Transverse colon (tissue), 4 donors: ENCODE results near the gene SCD5. TPM values are rescaled to one million over a fixed set of nuclear protein-coding genes. Genes with fewer than 3 reads are reported as not detected.

ENCODE experiments used
- DNase-seq: peaks from one replicate; pipeline ENCODE4 v3.0.0-alpha.2; 2019
- H3K27ac ChIP-seq, 4 donors: fragments of 200-600 bp; sonication (generic); 2 replicates each; pipeline ENCODE4 v1.5.1; 2016 to 2018; ENCODE audit warnings: inconsistent platforms in 4 of 4
- H3K27me3 ChIP-seq: fragments of 200-600 bp; sonication (generic); 2 replicates; pipeline ENCODE4 v1.5.1; 2017; ENCODE audit warnings: inconsistent platforms
- H3K36me3 ChIP-seq, 4 donors: fragments of 200-600 bp; sonication (generic); 2 replicates each; pipeline ENCODE4 v1.5.1; 2017 to 2019; ENCODE audit warnings: inconsistent platforms in 4 of 4
- H3K4me1 ChIP-seq, 4 donors: fragments of 200-600 bp; sonication (generic); 2 replicates each; pipeline ENCODE4 v1.5.1; 2017 to 2020; ENCODE audit warnings: inconsistent platforms in 4 of 4
- H3K4me3 ChIP-seq, 4 donors: fragments of 200-600 bp; sonication (generic); 1 replicate in 1 of 4; 2 replicates in 3 of 4; pipeline versions ENCODE4 v1.5.1 to v1.6.1; 2017 to 2019; ENCODE audit warnings: inconsistent platforms in 4 of 4
- H3K9me3 ChIP-seq, 2 donors: fragments of 200-600 bp; sonication (generic); 2 replicates each; pipeline ENCODE4 v1.5.1; 2017 to 2019; ENCODE audit warnings: inconsistent platforms in 2 of 2
- EP300 ChIP-seq: sonication (generic); formaldehyde crosslinking; IDR thresholded peaks from one replicate; pipeline ENCODE4 v1.6.1; 2017; ENCODE audit warnings: antibody characterized with exemption, low read depth
- POLR2A ChIP-seq: fragments of 450-650 bp; IDR thresholded peaks from one replicate; pipeline ENCODE4 v1.6.1; 2016; ENCODE audit warnings: antibody characterized with exemption, mild to moderate bottlenecking, moderate library complexity
- POLR2AphosphoS5 ChIP-seq, 3 donors: sonication (generic); formaldehyde crosslinking; IDR thresholded peaks; one replicate each; pipeline ENCODE4 v1.6.1; 2016; ENCODE audit warnings: antibody characterized with exemption in 3 of 3
- WGBS, 2 donors: methylation state at CpG; one replicate each; pipeline ENCODE4 v1.1.5; 2018; ENCODE audit warnings: low coverage in 1 of 2; 5-methylcytosine and 5-hydroxymethylcytosine counted together
- in situ Hi-C, 4 donors: fragments of 200-750 bp; cut with MboI; loops; one replicate each; pipeline versions ENCODE4 v1.15.0 to v1.15.1; 2017; ENCODE audit warnings: low sequenced_read_pairs in 3 of 4, low pct_ligation_motif_present in 1 of 4, low pct_unique_long_range_greater_than_20kb in 1 of 4
- intact Hi-C: fragments of 100-400 bp; cut with DNase I; formaldehyde crosslinking; loops from one replicate; pipeline ENCODE4 v1.15.1; 2023; ENCODE audit warnings: low total_unique reads
- total RNA-seq, 4 donors: library from RNA; depleted of rRNA; stranded (reverse); fragments of >200 nt; gene quantifications; one replicate each; pipeline ENCODE4 v1.1.0, GENCODE V29; 2016
- TF ChIP-seq, protein P1 (sequence below), 5 experiments: fragments of 200-600 bp in 3 of 5; fragments of 450-650 bp in 2 of 5; sonication (generic) in 3 of 5; IDR thresholded peaks; 1 replicate in 2 of 5; 2 replicates in 3 of 5; pipeline ENCODE4 v1.5.1; 2016 to 2017; ENCODE audit warnings: antibody characterized with exemption in 5 of 5, inconsistent platforms in 3 of 5, mild to moderate bottlenecking in 2 of 5, moderate library complexity in 1 of 5

The SCD5 gene
- total RNA-seq, 4 donors from 2014 or later, result 1.5 to 7.5 (median 3.5) TPM

DNA sequence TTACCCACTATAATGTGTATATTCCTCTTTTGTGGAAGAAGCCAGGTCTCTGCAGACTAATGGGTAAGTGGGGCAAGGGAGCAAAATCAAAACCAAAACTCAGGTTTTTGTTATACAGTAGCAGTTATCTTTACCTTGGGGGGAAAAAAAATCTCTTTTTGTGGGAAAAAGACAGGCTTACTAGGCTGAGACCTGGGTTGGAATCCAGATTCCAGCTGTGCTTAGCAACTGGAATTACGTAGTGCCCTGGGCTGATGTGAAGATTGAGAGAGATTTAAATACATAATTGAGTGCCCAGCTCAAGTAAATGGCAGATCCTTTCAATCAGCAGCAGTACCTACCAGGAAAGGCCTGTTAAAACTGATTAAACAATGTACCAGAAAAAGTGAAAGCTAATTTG, 15.4 kb upstream of the SCD5 start:
- DNase-seq, result no peak
- peaks cover 0 to 9% (median 0%) of the 10 kb centered on the region in 4 donors for H3K4me1 ChIP-seq
- no peaks in the 10 kb centered on the region for H3K9me3 ChIP-seq
- H3K27ac ChIP-seq, result no peak overlapping the region
- 71 to 87% methylated on average over 1 of the region's 1 CpG for WGBS, 2 donors
- in situ Hi-C loops, result no loop called here
- H3K4me3 ChIP-seq, result no peak overlapping the region
- peaks cover 0 to 21% (median 2%) of the 10 kb centered on the region in 4 donors for H3K36me3 ChIP-seq
- TF ChIP-seq EP300, result no peak
- no peak for TF ChIP-seq POLR2AphosphoS5 (IDR thresholded peaks at IDR 0.05)
- no peak for TF ChIP-seq POLR2A
- TF ChIP-seq, protein P1, sequence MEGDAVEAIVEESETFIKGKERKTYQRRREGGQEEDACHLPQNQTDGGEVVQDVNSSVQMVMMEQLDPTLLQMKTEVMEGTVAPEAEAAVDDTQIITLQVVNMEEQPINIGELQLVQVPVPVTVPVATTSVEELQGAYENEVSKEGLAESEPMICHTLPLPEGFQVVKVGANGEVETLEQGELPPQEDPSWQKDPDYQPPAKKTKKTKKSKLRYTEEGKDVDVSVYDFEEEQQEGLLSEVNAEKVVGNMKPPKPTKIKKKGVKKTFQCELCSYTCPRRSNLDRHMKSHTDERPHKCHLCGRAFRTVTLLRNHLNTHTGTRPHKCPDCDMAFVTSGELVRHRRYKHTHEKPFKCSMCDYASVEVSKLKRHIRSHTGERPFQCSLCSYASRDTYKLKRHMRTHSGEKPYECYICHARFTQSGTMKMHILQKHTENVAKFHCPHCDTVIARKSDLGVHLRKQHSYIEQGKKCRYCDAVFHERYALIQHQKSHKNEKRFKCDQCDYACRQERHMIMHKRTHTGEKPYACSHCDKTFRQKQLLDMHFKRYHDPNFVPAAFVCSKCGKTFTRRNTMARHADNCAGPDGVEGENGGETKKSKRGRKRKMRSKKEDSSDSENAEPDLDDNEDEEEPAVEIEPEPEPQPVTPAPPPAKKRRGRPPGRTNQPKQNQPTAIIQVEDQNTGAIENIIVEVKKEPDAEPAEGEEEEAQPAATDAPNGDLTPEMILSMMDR (IDR thresholded peaks at IDR 0.05), result no peak
- no peaks in the 10 kb centered on the region for H3K27me3 ChIP-seq
- intact Hi-C loops, result no loop called here

DNA sequence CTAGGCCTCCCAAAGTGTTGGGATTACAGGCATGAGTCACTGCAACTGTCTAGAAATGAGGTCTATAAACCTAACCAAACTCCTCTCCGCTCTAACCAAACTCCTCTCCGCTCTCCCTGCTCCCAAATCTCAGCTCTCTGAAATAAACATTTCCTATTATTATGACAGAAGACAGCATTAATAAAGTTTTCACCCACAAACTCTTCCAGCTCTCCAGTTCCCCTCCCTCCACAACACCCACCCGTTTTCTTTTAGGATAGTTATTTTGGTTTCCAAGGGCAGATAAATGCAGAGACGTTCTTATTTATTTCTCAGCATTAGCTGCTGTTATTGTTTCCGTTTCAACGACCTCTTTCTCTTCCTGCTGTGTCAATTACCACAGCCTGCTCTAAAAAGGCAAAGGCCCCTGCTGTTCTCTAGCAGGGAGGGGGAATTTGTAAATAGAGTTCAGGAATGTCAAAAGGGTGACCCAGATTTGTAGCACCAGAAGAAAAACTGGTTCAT, 13.3 kb upstream of the SCD5 start:
- Histone ChIP-seq H3K4me3 (no peak overlapping the region), H3K9me3 (no peaks in the 10 kb centered on the region), H3K36me3 (no peaks in the 10 kb centered on the region), H3K27me3 (no peaks in the 10 kb centered on the region), H3K4me1 (peaks cover 0 to 9% (median 0%) of the 10 kb centered on the region in 4 donors), H3K27ac (peak overlapping the region in 3 of 4 donors; percentile 38 to 55 (median 42))
- intact Hi-C loops, result loop anchor here (1.0 kb wide), 1 partner anchor 13 kb away; no protein-coding TSS in a partner anchor
- DNase-seq, result no peak
- WGBS, 2 donors, result 37 to 38% methylated on average over 6 of the region's 6 CpGs
- in situ Hi-C loops, result no loop called here
- TF ChIP-seq EP300 (no peak), POLR2A (no peak), POLR2AphosphoS5 (IDR thresholded peaks at IDR 0.05) (no peak)
- TF ChIP-seq, protein P1 (IDR thresholded peaks at IDR 0.05), result no peak

- 83% methylated on average over 1 of the region's 1 CpG; no CpG with 5 or more reads in 1 of the 2 donors for WGBS, 2 donors
- TF ChIP-seq POLR2A, result no peak
- TF ChIP-seq POLR2AphosphoS5 (IDR thresholded peaks at IDR 0.05), result no peak
- no peak for TF ChIP-seq EP300
- TF ChIP-seq, protein P1 (IDR thresholded peaks at IDR 0.05), result no peak
Observed at GRCh38 chr4:82811392-82811791, 12.8 kb upstream of the SCD5 start.

GRCh38 chr4:82810176-82810575, 11.6 kb upstream of the SCD5 start:
- no peak overlapping the region for H3K4me3 ChIP-seq
- no peak for DNase-seq
- H3K27ac ChIP-seq, result no peak overlapping the region
- 51 to 71% methylated on average over 2 to 4 of the region's 4 CpGs for WGBS, 2 donors
- no peaks in the 10 kb centered on the region for H3K9me3 ChIP-seq
- H3K27me3 ChIP-seq, result no peaks in the 10 kb centered on the region
- no peaks in the 10 kb centered on the region for H3K36me3 ChIP-seq
- in situ Hi-C loops (no loop called here), intact Hi-C loops (no loop called here)
- H3K4me1 ChIP-seq, result peaks cover 0 to 9% (median 0%) of the 10 kb centered on the region in 4 donors
- TF ChIP-seq, protein P1 (IDR thresholded peaks at IDR 0.05), result no peak
- TF ChIP-seq EP300 (no peak), POLR2A (no peak), POLR2AphosphoS5 (IDR thresholded peaks at IDR 0.05) (no peak)

More at GRCh38 chr4:82811392-82811791, 12.8 kb upstream of the SCD5 start:
- H3K36me3 ChIP-seq, result no peaks in the 10 kb centered on the region
- H3K4me3 ChIP-seq, result no peak overlapping the region
- H3K4me1 ChIP-seq, result peaks cover 0 to 9% (median 0%) of the 10 kb centered on the region in 4 donors
- intact Hi-C loops (loop anchor here (1.0 kb wide), 1 partner anchor 12 kb away; no protein-coding TSS in a partner anchor), in situ Hi-C loops (no loop called here)
- no peaks in the 10 kb centered on the region for H3K9me3 ChIP-seq
- no peaks in the 10 kb centered on the region for H3K27me3 ChIP-seq
- no peak for DNase-seq
- no peak overlapping the region for H3K27ac ChIP-seq
